SKM-1 (cell line): ENCODE measurements around the gene HNF4A.

Experiments used
- DNase-seq: peaks from one replicate; lab custom pipeline; 2025; ENCODE audit not compliant: unreplicated experiment; lab: John Stamatoyannopoulos, UW

The HNF4A gene

GRCh38 chr20:44405785-44406571 lies 50.5 kb downstream of the HNF4A start:
- DNase-seq, result no peak

- no peak for DNase-seq
These were observed 51.2 kb downstream of the HNF4A start for GRCh38 chr20:44406572-44407137.

- no peak for DNase-seq
These were observed 52.1 kb downstream of the HNF4A start for GRCh38 chr20:44407402-44408184.

DNA sequence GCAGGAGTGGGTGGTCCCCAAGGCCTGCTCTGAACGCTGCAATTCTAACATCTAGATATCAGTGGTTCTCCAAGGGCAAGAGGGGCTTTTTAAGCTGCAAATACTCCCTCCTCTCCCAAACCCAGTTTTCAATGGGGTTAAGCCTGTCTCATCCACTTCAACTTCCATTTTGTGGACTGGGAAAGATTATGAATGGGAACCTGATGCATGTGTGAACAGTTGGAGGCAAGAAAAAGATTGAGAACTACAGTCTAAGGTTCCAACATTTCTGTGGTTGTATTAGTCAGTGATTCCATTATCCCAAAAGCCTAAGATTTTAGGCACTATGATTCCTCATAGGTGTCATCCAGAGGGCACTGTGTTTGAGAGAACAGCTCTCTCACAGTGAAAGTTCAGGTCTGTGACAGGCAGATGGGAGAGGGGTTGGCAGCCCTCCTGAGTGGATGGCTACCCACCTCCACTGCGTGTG lies 53.7 kb downstream of the HNF4A start:
- no peak for DNase-seq

DNA sequence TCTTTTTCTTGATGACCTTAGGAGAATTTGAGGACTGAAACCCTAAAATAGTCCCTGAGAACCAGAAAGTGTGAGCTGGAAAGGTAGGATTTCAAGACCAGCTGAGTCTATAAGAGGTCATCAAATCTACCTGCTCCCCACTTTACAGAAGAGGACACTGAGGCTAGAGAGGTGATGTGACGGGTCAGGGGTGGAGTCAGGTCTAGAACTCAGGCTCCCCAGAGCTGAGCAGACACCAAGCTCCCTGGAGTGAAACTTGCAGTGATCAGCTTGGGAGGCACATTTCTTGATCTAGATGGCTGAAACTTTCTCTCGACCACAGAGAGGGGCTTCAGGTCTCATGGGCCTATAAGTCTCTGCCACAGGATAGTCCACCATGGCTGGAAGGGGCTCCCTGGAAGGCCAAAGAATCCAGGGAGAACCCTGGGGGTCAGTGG lies 55.1 kb downstream of the HNF4A start:
- DNase-seq, result no peak

DNA sequence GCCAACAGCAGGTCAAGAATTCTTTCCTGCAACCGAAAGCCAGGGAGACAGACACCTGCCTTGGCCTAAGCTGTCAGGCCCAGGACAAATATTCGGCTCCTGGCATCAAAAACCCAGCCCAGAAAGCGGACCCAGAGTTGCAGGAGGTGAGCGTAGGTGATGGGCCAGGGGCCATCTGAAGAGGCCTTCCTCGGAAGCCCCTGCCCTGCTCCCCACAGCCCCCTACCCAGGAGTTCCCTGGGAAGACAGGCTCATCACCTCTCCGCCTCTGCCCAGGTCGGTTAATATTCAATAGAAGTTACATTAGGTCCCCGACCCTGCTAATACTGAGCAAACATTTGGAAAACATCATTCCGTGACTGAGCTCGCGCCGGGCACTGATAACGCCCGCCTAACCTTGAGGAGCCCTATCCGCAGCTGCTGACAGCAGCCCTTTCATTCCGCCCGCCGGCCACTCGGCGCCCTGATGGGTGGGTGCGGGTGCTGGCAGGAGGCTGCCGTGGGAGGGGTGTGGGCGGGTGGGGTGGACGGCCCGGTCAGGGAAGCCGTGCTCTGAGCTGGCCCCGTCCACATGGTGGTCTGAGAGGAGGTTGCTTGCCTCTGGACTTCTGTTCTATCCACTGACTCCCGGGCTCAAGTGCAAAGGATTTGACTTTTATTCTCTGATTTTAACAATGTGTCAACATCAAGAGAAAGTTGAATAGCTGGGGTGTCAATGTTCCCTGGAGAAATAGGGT lies 55.7 kb downstream of the HNF4A start:
- no peak for DNase-seq

GRCh38 chr20:44411757-44412401 lies 56.4 kb downstream of the HNF4A start:
- no peak for DNase-seq

DNA sequence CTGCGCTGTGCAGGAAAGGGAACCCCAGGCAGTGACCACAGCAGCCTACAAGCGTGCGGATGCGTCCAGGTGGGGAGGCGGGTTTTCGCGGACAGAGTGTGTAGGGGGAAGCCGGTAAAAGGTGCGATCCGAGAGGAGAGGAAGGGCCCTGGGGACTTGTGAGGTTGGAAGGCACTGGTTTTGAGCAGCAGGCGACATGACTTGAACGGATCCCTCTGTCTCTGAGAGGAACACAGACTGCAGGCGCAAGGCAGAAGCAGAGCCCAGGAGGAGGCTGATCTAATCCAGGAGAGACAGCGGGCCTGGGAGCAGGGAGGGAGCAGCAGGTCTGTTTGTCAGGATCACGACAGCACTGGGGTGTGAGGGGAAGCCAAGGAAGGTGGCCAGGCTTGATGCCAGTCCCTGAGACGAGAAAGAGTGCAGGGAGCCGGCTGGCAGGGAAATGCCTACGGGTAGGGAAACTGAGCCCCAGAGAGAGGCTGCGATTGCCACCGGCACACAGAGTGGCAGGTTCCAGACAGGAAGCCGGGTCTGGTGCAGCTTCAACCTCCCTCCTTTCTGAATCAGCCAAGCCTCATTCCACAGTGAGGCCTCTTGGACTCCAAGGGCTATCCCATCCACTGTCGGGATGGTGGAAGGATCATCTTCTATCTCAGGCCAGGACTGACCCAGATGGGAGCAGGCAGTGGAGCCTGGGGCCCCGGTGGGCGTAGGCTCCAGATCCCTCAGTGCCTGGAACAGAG lies 57.1 kb downstream of the HNF4A start:
- DNase-seq, result no peak

- DNase-seq, result no peak
These were observed 58.3 kb downstream of the HNF4A start for GRCh38 chr20:44413575-44414345.

DNA sequence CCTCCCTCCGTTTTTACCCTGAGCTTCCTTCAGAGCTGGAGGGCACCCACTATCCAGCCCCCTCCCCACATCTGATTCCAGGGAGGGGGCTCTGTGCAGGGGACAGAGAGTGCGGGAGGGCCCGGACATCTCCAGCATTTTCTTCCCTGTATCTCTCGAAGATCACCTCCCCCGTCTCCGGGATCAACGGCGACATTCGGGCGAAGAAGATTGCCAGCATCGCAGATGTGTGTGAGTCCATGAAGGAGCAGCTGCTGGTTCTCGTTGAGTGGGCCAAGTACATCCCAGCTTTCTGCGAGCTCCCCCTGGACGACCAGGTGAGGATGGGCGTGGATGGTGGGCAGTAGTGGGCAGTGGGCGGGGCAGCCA lies 58.8 kb downstream of the HNF4A start:
- DNase-seq, result no peak

- no peak for DNase-seq
These were observed 59.3 kb downstream of the HNF4A start for GRCh38 chr20:44414808-44415207.

- DNase-seq, result no peak
These were observed 60.6 kb downstream of the HNF4A start for GRCh38 chr20:44415833-44416715.

GRCh38 chr20:44418069-44418905 lies 62.8 kb downstream of the HNF4A start:
- DNase-seq, result no peak

GRCh38 chr20:44419131-44419844 lies 63.8 kb downstream of the HNF4A start:
- no peak for DNase-seq

DNA sequence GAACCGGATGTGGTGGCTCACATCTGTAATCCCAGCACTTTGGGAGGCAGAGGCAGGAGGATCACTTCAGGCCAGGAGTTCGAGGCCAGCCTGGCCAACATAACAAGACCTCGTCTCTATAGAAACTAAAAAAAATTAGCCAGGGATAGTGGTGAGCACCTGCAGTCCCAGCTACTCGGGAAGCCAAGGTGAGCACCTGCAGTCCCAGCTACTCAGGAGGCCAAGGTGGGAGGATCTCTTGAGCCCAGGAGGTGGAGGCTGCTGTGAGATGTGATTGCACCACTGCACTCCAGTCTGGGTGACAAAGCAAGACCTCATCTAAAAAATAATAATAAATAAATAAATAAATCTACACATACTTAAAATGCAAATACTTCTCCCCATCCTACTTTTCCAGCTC lies 65.0 kb downstream of the HNF4A start:
- DNase-seq, result no peak

DNA sequence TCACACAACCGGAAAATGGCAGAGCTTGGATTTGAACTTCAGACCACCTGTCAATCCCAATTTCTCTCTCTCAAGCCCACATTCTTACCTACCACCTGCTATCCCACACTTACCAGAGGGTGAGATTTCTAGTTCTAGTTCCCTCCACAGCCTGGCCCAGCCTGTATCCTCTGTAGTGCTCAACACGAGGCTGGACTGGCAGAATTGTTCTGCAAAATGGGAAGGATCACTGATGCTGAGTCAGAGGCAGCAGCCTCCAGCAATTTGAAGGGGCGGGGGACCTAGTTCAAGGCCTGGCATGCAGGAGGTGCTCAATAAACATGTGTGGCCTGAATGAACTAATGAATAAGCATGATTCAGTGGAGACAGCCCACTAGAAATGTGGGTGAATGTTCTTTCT lies 66.6 kb downstream of the HNF4A start:
- no peak for DNase-seq

DNA sequence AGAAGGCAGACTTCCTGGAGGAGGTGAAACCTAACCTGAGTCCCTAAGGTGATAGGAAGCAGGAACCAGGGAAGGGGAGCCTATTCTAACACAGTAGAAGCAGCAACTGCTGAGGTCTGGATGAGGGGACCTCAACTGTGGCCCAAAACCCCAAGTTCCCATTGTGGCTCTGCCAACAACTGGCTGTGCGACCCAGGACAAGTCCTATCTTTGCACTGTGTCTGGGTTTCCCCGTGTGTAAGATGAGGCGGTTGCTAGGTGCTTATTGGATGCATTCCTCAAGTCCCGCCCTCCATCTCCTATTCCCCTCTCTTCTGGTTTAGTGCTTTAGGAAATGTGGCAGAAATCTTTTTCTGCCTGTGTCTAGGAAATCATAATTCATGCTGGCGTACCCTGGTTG lies 68.0 kb downstream of the HNF4A start:
- DNase-seq, result no peak
